ENCODE results near the gene ESRRA. TPM values are rescaled to one million over a fixed set of nuclear protein-coding genes. Genes with fewer than 3 reads are reported as not detected.

The ESRRA gene
- total and polyA plus RNA-seq, 12 donors, result 115 to 225 (median 135) TPM

DNA sequence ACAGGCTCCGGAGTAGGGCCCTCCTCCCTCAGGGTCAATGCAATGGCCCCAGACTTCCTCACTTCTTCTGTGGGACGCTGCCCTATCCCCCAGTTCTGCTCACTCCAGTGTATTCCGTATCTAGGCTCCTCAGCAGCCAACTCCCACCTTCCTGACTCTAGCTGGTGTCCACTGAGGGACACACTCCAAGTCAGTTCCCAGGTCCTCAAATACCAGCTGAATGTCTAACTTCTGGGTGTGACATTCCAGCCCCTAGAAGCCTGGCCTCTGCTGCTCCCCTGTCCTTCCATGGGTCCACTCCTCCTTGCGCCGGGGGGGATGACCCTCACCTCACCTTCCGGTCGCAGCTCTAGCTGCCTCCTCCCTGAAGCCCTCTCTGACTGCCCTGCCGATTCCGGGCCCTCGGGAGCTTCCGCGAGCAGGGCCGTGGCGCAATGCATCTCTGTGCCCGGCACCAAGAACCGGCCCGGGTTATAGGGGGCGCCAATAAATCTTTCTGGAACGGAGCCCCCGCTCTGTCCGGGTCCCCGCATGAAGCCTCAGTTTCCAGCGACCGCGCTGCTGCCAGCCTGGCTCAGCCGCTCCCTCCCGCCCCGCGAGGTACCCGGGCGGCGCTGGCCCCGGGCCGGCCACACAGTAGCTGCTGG lies 36.3 kb upstream of the ESRRA start:
- WGBS, 2 donors, result 1% methylated on average over 34 of the region's 34 CpGs

DNA sequence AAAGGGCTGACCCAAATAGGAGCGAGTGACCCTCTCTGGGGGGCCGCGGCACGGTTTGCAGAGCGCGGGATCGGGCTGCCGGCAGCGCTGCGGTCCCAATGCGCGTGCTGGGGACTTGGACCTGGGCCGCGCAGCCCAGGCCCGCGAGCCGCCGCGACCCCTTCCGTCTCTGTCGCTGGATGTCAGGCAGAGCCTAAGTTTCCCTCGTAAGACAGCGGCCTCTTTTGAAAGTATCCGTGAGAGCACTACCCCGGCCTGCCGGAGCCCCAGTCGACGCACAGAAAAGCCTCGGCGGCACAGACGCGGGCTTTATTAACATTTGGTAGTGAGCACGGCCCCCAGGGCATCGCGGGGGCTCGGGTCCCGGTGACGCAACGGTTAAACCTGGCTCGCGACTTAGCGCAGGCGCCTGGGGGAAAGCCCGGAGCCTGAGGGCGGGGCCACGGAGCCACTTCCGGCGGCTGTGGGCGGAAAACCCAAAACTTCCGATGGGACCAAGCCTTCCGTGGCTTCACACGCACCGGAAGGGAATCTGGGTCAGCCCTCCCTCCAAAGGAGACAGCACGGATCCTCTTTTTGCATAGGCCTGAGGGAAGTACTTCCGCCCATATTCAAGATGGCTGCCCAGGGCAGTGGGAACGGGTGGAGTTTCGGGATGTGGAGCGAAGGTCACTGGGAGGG lies 35.6 kb upstream of the ESRRA start:
- TF ChIP-seq CTCF (IDR thresholded peaks at IDR 0.05), result peak in 5 of 9 donors; percentile 2 to 56 (median 39)
- Histone ChIP-seq H3K4me1 (peaks cover 18 to 55% (median 36%) of the 10 kb centered on the region in 9 donors), H3K27ac (peak overlapping the region; percentile 89 to 100 (median 98)), H3K36me3 (peaks cover 0 to 27% (median 9%) of the 10 kb centered on the region in 9 donors), H3K9me3 (no peaks in the 10 kb centered on the region), H3K4me3 (peak overlapping the region; percentile 70 to 90 (median 79)), H3K27me3 (no peaks in the 10 kb centered on the region)
- DNase-seq (peak; percentile 97 to 99), ATAC-seq (peak; percentile 86 to 92 (median 90))
- WGBS, 2 donors, result 0 to 1% methylated on average over 53 to 58 of the region's 58 CpGs
- intact Hi-C loops (cut with DNase I), result loop anchor here in 5 of 10 donors (1.0 to 2.0 kb wide), 7 partner anchors 15 to 35 kb away; partner anchors contain the start of genes GPR137 (in 5 of the 5), BAD (in 4 of the 5), FKBP2 (in 3 of the 5) and PLCB3 (in 2 of the 5)

More for the DNA sequence above, 36.3 kb upstream of the ESRRA start:
- ATAC-seq (peak in 5 of 8 donors; percentile 3 to 24 (median 6)), DNase-seq (peak; percentile 69 to 73)
- H3K27me3 ChIP-seq, result no peaks in the 10 kb centered on the region
- H3K4me1 ChIP-seq, result peaks cover 18 to 55% (median 36%) of the 10 kb centered on the region in 9 donors
- H3K27ac ChIP-seq, result peak overlapping the region; percentile 58 to 100 (median 98)
- TF ChIP-seq CTCF (IDR thresholded peaks at IDR 0.05), result peak in 1 of 9 donors; percentile 4
- peaks cover 0 to 34% (median 9%) of the 10 kb centered on the region in 9 donors for H3K36me3 ChIP-seq
- peak overlapping the region; percentile 63 to 90 (median 74) for H3K4me3 ChIP-seq
- intact Hi-C loops (cut with DNase I), result loop anchor here in 2 of 10 donors (1.0 to 2.0 kb wide), 3 partner anchors 18 to 65 kb away; partner anchors contain the start of gene PLCB3 (in 2 of the 2)
- H3K9me3 ChIP-seq, result no peaks in the 10 kb centered on the region

GRCh38 chr11:64275031-64275800 lies 30.1 kb upstream of the ESRRA start:
- TF ChIP-seq CTCF (IDR thresholded peaks at IDR 0.05), result no peak
- intact Hi-C loops (cut with DNase I), result no loop called here
- Histone ChIP-seq H3K27ac (no peak overlapping the region), H3K36me3 (peaks cover 0 to 47% (median 4%) of the 10 kb centered on the region in 9 donors), H3K4me3 (no peak overlapping the region), H3K27me3 (no peaks in the 10 kb centered on the region), H3K9me3 (no peaks in the 10 kb centered on the region), H3K4me1 (peaks cover 0 to 28% (median 15%) of the 10 kb centered on the region in 9 donors)
- DNase-seq, result no peak
- ATAC-seq, result no peak
- WGBS, 2 donors, result 93 to 94% methylated on average over 15 of the region's 15 CpGs

GRCh38 chr11:64275841-64276240 lies 29.5 kb upstream of the ESRRA start:
- 85 to 90% methylated on average over 2 of the region's 2 CpGs for WGBS, 2 donors
- TF ChIP-seq CTCF (IDR thresholded peaks at IDR 0.05), result no peak

More at GRCh38 chr11:64275841-64276240, 29.5 kb upstream of the ESRRA start:
- no peak overlapping the region for H3K4me3 ChIP-seq
- intact Hi-C loops (cut with DNase I), result no loop called here
- no peak for ATAC-seq
- peaks cover 0 to 50% (median 4%) of the 10 kb centered on the region in 9 donors for H3K36me3 ChIP-seq
- no peaks in the 10 kb centered on the region for H3K9me3 ChIP-seq
- H3K4me1 ChIP-seq, result peaks cover 0 to 29% (median 15%) of the 10 kb centered on the region in 9 donors
- H3K27me3 ChIP-seq, result no peaks in the 10 kb centered on the region
- no peak for DNase-seq
- H3K27ac ChIP-seq, result no peak overlapping the region

All from heart right ventricle (tissue), 16 donors.